ENCODE data around the gene CCDC186.

GRCh38 chr10:114151486-114151885 lies 22.5 kb downstream of the CCDC186 start:
- TF ChIP-seq TAF1 (IDR thresholded peaks at IDR 0.05; ENCODE audit: low read depth, low read length) (no peak), POLR2A (IDR thresholded peaks at IDR 0.05; ENCODE audit: low read depth, low read length) (no peak), PAX5 (IDR thresholded peaks at IDR 0.05; ENCODE audit: insufficient read depth, low read length, severe bottlenecking) (no peak), POLR2AphosphoS5 (IDR thresholded peaks at IDR 0.05; ENCODE audit: low read depth, low read length) (no peak), SPI1 (IDR thresholded peaks at IDR 0.05; ENCODE audit: low read depth, low read length) (no peak), POU2F2 (IDR thresholded peaks at IDR 0.05; ENCODE audit: low read depth, low read length) (no peak)

Data from GM12891 (cell line).